Measurements from ENCODE around the gene DNAL1. TPM values are rescaled to one million over a fixed set of nuclear protein-coding genes. Genes with fewer than 3 reads are reported as not detected.

The DNAL1 gene
- total and polyA plus RNA-seq, 10 of the 15 experiments (the other 5 are each of a cell fraction or from before 2014, with no cell fraction given), result 2.4 to 18.2 (median 7.4) TPM

DNA sequence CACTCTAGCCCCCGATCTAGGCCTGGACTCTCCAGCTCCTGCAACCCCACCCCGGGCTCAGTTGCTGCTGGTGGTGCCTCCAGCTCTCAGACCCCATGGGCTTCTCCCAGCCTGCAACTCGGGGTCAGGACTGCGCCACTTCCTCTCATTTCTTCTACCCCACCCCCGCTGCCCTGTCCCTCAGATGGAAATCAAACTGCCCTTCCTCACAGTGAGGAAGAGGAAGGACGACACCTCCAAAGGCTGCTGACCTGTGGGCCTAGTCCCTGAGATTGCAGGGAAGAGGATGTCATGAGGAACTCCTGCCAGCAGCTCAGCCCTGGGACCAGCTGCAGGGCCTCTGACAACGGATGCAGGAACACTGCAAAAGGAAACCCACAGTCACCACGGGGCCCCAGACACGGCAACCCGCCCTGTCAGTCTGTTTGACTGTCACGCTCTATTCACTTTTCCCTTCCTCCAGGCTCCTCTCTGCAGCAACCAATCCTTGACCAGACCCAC is 98.7 kb downstream of the DNAL1 start (continued):
- peak; percentile 83 for TF ChIP-seq NFIC (IDR thresholded peaks at IDR 0.05; ENCODE audit: low read depth, low read length)
- TF ChIP-seq ATF2 (IDR thresholded peaks at IDR 0.05; ENCODE audit: low read length), result no peak; the same call in 1 of the 2 replicates
- no peak for TF ChIP-seq TCF7 (IDR thresholded peaks at IDR 0.05; ENCODE audit: borderline replicate concordance)
- TF ChIP-seq MXI1 (IDR thresholded peaks at IDR 0.05; ENCODE audit: low read depth, low read length), result peak; percentile 64
- TF ChIP-seq USF1 (IDR thresholded peaks at IDR 0.05; ENCODE audit: borderline replicate concordance, extremely low read length, insufficient read depth, low read depth, low read length), result no peak
- TF ChIP-seq, protein P1, sequence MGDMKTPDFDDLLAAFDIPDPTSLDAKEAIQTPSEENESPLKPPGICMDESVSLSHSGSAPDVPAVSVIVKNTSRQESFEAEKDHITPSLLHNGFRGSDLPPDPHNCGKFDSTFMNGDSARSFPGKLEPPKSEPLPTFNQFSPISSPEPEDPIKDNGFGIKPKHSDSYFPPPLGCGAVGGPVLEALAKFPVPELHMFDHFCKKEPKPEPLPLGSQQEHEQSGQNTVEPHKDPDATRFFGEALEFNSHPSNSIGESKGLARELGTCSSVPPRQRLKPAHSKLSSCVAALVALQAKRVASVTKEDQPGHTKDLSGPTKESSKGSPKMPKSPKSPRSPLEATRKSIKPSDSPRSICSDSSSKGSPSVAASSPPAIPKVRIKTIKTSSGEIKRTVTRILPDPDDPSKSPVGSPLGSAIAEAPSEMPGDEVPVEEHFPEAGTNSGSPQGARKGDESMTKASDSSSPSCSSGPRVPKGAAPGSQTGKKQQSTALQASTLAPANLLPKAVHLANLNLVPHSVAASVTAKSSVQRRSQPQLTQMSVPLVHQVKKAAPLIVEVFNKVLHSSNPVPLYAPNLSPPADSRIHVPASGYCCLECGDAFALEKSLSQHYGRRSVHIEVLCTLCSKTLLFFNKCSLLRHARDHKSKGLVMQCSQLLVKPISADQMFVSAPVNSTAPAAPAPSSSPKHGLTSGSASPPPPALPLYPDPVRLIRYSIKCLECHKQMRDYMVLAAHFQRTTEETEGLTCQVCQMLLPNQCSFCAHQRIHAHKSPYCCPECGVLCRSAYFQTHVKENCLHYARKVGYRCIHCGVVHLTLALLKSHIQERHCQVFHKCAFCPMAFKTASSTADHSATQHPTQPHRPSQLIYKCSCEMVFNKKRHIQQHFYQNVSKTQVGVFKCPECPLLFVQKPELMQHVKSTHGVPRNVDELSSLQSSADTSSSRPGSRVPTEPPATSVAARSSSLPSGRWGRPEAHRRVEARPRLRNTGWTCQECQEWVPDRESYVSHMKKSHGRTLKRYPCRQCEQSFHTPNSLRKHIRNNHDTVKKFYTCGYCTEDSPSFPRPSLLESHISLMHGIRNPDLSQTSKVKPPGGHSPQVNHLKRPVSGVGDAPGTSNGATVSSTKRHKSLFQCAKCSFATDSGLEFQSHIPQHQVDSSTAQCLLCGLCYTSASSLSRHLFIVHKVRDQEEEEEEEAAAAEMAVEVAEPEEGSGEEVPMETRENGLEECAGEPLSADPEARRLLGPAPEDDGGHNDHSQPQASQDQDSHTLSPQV (IDR thresholded peaks at IDR 0.05), result no peak
- peak; percentile 75; the same call in 1 of the 2 replicates for TF ChIP-seq PAX5 (IDR thresholded peaks at IDR 0.05; ENCODE audit: borderline replicate concordance, low read depth, low read length)
- no peak for TF ChIP-seq NFYA (IDR thresholded peaks at IDR 0.05; ENCODE audit: borderline replicate concordance, low read depth, low read length)
- TF ChIP-seq CHD1 (IDR thresholded peaks at IDR 0.05; ENCODE audit: low read depth, low read length), result no peak
- TF ChIP-seq POU2F2 (IDR thresholded peaks at IDR 0.05; ENCODE audit: borderline replicate concordance, low read depth, low read length), result 0 out of 3 replicates have a peak, but pooled peaks have one; percentile 23
- peak; percentile 20; the same call in 1 of the 2 replicates for TF ChIP-seq CHD2 (IDR thresholded peaks at IDR 0.05; ENCODE audit: borderline replicate concordance, low read depth, low read length)
- no peak for TF ChIP-seq PML (IDR thresholded peaks at IDR 0.05; ENCODE audit: low read length)
- no peak for TF ChIP-seq RCOR1 (conservative IDR thresholded peaks at IDR 0.05; ENCODE audit: low read depth, low read length)
- no peak; the same call in 1 of the 2 replicates for TF ChIP-seq MTA3 (IDR thresholded peaks at IDR 0.05; ENCODE audit: borderline replicate concordance, low read length)
- no peak for TF ChIP-seq RAD21 (IDR thresholded peaks at IDR 0.05; ENCODE audit: insufficient read depth, low read depth, low read length)
- no peak for TF ChIP-seq NRF1 (conservative IDR thresholded peaks at IDR 0.05; ENCODE audit: low read depth, low read length)
- no peak for TF ChIP-seq ZNF217 (IDR thresholded peaks at IDR 0.05)
- peak; percentile 69 to 72 for TF ChIP-seq IKZF2 (IDR thresholded peaks at IDR 0.05)
- no peak for TF ChIP-seq KAT2A (conservative IDR thresholded peaks at IDR 0.05; ENCODE audit: control insufficient read depth, low read depth, low read length)
- no peak for TF ChIP-seq GATAD2B (conservative IDR thresholded peaks at IDR 0.05; ENCODE audit: low read depth)
- TF ChIP-seq PAX8 (IDR thresholded peaks at IDR 0.05), result no peak
- no peak for TF ChIP-seq NR2C1 (IDR thresholded peaks at IDR 0.05)
- TF ChIP-seq HSF1 (IDR thresholded peaks at IDR 0.05; ENCODE audit: low read depth, low read length), result no peak
- no peak for TF ChIP-seq HDGF (IDR thresholded peaks at IDR 0.05)
- peak; percentile 93 for TF ChIP-seq EED (IDR thresholded peaks at IDR 0.05; ENCODE audit: low read depth)

All from GM12878 (cell line).